Measurements from ENCODE around the gene RASAL2.

The RASAL2 gene

GRCh38 chr1:178093951-178094738 lies at the start of gene RASAL2:
Gene RASAL2, plus strand, starts transcription at chr1:178094104. Its CDS starts 389 bp downstream, at chr1:178094493.
- no peak for DNase-seq

DNA sequence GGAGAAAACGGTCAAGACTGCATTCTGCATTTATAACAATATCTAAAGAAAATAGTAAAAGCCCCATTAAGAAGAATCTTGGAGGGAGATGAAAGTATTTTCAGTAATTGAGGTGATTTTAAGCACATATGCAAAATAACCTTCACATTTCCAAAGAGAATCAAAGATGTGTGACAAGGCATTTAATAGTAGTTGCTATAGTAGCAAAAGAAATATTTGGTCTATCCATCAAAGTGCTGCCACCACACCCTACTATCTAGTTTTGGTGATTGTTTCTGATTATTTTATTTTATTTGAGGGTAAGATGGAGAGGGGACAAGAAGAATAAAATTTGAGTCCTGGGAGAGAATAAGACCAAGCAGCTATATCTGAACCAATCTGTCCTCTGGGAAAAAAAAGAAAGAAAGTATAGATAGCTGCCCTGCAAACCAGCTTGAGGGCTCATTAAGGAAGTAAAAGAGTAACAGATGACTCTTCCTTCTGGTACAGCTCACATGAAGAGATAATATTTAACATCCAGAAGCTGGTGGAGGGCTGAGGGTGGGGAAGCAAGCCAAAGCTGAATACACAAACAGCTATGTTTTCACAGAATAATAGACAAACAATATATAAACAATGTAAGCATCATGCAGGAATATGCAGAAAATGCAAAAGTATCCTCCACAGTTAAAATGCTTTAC lies 47.2 kb upstream of the RASAL2 start:
- DNase-seq, result no peak

- no peak for DNase-seq
Measured at GRCh38 chr1:178047403-178048093, 46.4 kb upstream of the RASAL2 start.

GRCh38 chr1:178048426-178048825 lies 45.5 kb upstream of the RASAL2 start:
- DNase-seq, result no peak

DNA sequence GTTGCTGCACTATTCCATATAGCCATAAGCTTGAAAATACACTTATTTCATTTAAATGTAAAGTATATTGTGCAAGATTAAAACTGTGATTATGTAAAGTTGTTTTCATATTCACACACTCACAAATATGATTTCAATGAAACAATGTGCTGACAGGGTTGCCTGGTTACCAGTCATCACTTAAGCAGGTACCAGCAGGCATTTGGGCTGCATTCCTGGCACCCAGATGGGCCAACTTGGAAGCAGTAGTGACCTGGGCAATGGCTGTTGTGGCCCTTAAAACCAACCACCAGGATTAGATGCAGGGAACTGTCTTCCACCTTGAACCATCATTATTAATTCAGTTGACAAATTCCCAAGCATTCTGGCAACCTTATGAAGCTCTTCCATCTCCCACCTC lies 45.0 kb upstream of the RASAL2 start:
- DNase-seq, result no peak

DNA sequence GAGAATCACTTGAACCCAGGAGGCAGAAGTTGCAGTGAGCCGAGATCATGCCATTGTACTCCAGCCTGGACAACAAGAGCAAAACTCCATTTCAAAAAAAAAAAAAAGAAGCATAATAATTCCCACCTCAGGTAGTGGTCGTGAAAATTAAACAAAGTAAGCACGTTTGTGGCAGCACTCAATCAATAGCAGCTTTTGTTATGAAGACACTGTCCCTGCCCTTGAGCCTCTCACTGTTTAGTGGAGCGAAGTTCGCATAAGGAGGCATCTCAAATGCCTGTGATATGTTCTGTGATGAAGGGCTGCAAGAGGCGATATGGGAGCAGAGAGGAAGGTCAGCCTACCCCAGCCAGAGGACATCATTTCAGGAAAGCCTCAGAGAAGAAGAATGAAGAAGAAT lies 43.8 kb upstream of the RASAL2 start:
- no peak for DNase-seq

DNA sequence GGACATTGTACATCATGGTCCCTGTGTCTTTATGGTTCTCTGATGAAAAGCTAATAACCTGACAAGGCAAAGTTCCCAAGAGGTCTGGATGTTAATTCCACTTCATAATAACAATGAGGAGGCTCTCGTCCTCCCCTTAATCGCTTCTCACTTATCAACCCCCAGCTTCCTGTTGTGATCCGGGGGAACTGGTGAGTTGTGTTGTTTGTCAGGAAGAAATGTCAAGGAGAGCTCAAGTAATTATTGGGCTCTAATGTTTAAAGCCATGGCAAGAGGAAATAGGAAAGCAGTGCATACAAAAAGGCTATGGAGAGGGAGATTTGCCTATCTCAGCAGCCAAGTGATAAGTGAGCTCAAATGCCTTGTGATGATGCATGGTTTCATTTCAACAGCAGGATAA lies 42.8 kb upstream of the RASAL2 start:
- DNase-seq, result no peak

DNA sequence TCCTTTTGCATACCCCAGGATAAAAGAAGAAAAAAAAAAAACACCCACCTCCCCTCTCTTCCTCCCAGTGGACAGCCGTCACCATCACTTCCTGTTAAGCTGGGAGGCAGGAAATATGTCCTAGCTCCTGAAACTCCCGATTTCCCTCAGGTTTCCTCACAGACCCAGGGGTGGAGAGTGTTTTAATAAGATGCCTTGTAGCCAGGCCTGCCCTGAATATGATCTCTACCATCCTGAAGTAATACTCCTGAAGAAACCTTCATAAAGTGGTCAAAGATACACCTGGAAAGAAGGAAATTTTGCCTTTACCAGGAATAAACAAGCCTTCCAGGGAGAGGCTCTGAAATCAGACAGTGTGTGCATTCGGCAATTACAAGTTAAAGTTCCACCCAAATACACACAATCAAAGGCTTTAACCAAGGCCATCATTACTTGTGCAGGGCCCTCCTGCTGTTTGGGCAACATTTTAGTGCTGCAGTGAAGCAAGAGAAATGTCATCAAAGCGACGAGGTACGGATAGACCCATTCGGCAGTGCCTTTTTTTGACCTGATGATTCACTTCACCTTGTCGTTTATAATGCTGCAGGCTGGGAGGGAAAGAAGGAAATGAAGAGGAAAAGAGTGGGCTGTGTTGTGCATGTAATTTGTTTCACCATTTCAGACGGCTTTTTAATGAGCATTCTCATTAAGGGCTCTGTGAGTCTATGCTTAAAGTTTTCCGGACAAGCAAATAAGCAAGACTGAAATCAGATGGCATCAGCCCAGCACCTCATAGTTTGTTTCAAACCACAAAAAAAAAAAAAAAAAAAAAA lies 41.0 kb upstream of the RASAL2 start:
- no peak for DNase-seq

- DNase-seq, result no peak
Measured at GRCh38 chr1:178055093-178055492, 38.8 kb upstream of the RASAL2 start.

DNA sequence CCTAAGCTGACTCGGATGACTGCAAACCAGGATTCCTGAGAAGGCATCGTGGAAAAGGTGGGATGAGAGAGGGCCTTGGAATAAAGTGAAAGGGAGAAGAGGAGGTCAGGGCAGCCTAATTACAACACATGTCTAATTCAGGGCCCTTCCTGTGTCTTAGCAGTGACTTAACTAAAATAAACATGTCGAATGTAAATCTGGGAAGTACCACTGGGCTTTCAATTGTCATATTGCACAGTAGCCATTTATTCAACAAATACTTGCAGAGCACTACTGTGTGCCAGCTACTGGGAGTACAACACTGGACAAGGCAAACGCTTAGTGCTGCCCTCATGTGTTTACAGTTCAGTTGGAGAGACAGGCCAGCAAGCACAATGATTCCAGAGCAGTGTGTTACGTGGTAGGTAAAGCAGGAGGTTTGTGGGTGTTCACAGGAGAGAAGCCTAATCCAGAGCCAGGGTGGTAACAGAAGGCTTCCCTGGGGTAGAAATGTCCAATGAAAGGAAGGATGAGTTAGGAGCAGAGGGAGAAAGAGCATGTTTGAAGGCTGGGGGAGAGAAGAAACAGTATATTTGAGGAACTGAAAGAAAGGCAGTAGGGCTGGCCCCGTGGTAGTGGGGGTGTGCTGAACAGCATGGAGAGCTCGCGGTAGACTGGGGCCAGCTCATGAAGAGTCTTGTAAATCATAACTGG lies 38.0 kb upstream of the RASAL2 start:
- DNase-seq, result no peak

GRCh38 chr1:178057141-178057765 lies 36.7 kb upstream of the RASAL2 start:
- DNase-seq, result no peak

GRCh38 chr1:178057912-178058534 lies 35.9 kb upstream of the RASAL2 start:
- DNase-seq, result no peak

GRCh38 chr1:178060789-178061556 lies 32.9 kb upstream of the RASAL2 start:
- no peak for DNase-seq

DNA sequence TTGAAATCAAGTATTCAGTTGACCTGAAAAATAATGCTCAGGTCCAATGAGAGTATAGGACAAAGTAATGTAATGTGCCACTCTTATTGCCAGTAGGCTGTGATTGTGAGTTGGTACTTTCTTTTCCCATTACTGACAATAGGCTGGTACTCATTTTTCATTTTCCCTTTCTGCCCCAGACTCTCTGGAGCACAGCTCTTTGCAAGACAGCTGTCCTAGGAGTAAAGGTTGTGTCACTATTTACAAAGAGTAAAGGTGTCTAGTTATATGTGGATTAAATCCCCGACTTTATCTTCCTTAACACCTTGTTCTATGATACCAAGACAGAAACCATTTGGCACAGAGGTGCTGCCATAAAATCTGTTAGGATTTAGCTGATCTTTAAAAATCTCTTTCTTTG lies 32.3 kb upstream of the RASAL2 start:
- no peak for DNase-seq

- no peak for DNase-seq
Measured at GRCh38 chr1:178064191-178064821, 29.6 kb upstream of the RASAL2 start.

- no peak for DNase-seq
Measured at GRCh38 chr1:178065250-178065649, 28.7 kb upstream of the RASAL2 start.

DNA sequence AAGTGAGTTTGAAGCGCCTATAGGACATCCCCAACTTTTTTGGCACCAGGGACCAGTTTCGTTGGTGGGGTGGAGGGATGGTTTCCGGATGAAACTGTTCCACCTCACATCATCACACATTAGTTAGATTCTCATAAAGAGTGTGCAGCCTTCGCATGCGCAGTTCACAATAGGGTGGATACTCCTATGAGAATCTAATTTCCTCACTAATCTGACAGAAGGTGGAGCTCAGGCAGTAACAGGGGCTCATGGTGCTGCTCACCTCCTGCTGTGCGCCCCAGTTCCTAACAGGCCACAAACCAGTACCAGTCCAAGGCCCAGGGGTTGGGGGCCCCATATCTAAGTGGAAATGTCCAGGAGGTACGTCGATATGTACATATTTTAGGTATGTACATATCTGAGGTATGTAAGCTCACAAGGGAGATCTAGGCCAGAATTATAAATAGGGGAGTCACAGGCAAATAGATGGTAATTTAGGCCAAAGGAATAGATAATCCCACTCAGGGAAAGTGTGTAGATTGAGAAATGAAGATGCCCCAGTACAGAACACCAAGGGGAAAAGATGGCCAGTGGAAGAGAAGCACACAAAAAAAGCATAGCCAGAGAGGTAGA lies 27.5 kb upstream of the RASAL2 start:
- no peak for DNase-seq

DNA sequence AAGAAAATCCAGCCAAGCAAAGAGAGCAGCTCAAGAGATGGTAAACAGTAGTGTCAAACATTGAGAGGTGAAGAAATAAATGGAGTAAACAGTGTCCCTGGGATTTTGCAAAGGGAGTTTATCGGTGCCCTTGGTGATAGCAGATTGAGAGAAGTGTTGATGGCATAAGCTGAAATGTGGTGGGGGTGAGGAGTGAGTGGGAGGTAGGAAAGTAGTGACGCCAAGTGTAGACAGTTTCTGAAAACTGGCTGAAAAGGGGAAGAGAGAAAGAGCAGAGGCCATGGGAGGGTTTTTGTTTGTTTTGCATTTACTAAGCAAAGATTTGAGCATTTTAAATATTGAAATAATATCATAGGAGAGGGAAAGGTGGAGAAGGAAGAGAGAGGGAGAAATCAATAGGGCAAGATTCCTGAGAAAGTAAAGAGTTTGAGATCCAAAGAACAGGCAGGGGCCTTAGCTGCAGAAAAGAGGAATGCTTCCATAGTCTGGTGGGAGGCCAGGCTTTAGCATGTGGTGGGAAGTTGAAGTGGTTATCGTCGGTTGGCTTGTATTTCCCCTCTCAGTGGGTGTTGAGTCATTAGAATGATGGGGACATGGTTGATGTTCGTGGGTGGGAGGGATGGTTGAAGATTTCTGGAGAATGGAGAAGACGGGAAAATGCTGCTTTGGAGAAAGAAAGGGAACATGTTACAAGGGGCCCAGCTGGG lies 26.8 kb upstream of the RASAL2 start:
- no peak for DNase-seq

DNA sequence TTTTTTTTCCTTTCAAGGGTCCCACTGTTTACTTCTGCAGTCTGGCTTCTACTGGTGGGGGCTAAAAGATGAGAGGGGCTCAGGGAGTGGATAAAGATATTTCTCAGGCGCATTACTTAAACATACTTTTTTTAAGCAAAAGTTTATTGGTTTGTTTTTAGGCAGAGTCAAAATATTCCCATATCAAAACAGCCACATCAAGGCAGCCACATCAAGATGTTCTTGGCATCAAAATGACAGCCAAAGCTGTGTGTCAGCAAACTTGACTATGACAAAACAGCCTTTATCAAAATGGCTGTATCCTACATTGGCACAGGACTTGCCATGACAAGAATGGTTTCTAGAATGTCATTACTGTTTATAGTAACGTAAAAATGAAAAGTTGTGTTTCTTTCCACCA lies 22.1 kb upstream of the RASAL2 start:
- DNase-seq, result no peak

Measured in NK-92 treated with Interleukin-12 subunit alpha and Interleukin-12 subunit beta, amount 100 ng/mL, for 24 hours (cell line).